ENCODE measurements around the gene ZFAND5.

The ZFAND5 gene

DNA sequence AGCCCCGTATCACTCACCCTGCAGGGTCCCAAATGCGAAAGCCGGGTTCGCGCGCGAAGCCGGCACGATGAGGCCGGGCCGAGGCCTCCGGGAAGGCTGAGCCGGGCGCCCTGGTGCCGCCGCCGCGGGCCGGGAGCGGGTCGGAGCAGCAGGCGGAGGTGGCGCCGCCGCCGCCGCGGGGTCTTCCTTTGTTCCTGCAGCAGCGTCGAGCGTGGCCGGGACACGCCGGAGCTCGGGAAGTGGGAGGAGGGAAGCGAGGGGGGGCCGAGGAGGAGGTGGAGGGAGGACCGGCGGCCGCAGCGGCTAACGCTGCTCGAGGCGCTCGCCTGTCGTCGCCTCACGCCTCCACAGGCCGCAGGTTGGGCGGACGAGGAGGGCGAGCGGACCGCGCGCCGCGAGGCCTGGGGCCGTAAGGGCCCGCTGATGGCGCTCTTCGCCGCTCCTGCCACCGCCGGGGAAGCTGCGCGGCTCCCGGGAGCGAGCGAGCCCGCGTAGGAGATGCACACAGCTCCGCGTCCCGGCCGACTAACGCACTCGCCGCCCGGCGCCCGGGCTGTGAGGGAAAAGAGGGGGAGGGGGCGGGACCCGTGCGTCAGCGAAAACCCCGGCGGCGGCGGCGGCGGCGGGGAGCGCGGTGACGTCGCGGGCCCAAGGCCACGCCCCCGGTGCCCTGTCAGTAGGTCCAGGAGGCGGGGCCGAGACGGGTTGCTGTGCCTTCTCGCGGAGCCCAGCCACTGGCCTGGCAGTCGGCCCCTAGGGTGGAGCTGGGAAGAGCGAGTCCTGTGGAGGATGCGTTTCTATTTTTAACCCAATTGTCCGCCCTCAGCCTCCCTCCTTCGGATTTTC lies at the start of gene ZFAND5:
ZFAND5 (minus strand) TSS at position 530 of the 846 bp plus-strand sequence. CDS start 4,430 bp downstream, outside the sequence.
- peak; percentile 97 for DNase-seq (ENCODE audit: low spot score)

DNA sequence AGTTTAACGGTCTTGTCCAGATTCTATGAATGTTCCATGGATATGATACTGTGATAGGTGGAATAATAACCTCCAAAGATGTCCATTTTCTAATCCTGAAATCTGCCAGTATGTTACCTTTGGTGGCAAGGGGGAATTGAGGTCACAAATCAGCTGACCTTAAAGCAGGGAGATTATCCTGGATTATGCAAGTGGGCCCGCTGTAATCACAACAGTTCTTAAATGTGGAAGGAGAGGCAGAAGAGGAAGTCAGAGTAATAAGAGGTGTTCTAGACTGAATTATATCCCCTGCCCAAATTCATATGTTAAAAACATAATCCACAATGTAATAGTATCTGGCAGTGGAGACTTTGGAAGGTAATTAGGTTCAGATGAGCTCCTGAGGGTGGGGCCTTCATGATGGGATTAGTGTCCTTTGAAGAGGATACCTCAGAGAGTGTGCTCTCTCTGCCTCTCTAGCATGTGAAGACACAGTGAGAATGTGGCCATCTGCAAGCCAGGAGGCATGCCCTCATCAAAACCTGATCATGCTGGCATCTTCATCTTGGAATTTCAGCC lies 47.6 kb upstream of the ZFAND5 start:
- no peak for DNase-seq (ENCODE audit: low spot score)

DNA sequence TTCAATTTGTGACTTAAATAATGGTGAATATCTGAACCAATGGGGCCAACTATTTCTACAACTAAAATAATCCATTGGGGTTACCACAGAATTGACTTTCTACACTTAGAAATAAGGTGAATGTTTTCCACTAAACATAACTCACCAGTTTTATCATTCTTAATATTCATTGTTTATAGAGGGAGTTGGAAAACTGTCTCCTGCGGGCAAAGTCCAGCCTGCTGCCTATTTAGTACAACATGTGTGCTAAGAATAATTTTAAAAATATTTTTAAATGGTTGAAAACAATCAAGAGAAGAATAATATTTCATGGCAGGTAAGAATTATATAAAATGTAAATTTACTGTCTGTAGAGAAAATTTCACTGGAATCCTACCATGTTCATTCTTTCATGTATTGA lies 45.2 kb upstream of the ZFAND5 start:
- DNase-seq (ENCODE audit: low spot score): no peak

DNA sequence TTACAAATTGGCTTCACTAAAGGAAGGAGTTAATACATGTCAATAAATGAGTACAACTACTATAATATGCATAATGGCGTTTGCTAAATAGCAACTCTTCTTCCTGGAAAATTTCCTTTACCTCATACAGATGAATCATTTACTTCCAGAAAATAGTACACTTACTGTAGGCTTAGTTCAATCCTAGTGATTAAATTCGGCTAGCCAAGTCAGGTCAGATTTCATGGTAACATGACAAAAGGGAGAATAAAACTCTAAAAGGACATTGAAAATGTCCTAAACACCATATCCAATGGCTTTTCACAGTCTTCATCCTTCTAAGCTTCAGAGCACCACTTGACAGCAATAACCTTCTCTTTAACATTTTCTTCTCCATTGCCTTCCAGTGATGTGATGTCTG lies 42.1 kb upstream of the ZFAND5 start:
- DNase-seq (ENCODE audit: low spot score): no peak

DNA sequence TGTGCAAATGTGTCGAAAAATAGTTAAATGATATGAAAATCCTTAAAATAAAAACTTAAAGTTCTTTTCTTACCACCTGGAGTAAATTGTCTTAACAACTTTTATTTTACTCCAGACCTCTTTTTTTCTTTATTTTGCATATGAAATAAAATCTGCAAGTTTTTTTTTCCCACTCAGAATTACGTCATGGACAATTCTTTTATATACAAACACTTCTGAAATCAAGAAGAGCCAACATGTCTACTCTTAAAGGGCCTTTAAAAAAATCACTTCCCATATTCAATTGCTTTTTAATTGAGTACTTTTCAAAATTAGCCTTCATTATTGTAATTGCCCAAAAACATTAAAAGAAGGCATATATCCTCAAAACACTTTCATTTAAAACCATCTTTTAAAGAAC lies 37.7 kb upstream of the ZFAND5 start:
- DNase-seq (ENCODE audit: low spot score): no peak

DNA sequence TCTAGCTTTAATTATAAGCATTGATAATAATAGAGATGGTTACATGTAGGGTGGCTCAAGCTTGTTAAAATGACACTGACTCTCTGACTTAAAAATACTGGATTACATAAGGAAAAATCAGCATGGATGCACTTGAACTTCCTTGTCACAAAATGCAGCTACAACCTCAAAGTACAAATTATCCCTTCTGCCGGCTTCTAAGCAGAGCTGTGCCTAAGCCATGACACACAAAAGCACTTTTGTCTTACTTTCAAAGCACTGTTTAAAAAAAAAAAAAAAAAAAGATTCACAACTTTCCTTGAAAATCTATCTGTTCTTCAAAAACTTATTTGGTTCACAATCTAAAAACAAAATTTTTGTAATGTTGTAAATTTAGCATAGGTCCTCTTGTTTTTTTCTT lies 36.4 kb upstream of the ZFAND5 start:
- DNase-seq (ENCODE audit: low spot score): no peak

GRCh38 chr9:72400866-72401265 lies 35.9 kb upstream of the ZFAND5 start:
- no peak for DNase-seq (ENCODE audit: low spot score)

DNA sequence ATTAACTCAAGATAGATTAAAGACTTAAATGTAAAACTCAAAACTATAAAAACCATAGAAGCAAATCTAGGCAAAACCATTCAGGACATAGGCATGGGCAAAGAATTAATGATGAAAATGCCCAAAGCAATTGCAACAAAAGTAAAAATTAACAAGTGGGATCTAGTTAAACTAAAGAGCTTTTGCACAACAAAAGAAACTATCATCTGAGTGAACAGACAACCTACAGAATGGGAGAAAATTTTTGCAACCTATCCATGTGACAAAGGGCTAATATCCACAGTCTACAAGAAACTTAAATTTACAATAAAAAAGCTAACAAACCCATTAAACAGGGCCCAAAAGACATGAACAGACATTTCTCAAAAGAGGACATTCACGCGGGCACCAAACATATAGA lies 34.4 kb upstream of the ZFAND5 start:
- DNase-seq (ENCODE audit: low spot score): no peak

DNA sequence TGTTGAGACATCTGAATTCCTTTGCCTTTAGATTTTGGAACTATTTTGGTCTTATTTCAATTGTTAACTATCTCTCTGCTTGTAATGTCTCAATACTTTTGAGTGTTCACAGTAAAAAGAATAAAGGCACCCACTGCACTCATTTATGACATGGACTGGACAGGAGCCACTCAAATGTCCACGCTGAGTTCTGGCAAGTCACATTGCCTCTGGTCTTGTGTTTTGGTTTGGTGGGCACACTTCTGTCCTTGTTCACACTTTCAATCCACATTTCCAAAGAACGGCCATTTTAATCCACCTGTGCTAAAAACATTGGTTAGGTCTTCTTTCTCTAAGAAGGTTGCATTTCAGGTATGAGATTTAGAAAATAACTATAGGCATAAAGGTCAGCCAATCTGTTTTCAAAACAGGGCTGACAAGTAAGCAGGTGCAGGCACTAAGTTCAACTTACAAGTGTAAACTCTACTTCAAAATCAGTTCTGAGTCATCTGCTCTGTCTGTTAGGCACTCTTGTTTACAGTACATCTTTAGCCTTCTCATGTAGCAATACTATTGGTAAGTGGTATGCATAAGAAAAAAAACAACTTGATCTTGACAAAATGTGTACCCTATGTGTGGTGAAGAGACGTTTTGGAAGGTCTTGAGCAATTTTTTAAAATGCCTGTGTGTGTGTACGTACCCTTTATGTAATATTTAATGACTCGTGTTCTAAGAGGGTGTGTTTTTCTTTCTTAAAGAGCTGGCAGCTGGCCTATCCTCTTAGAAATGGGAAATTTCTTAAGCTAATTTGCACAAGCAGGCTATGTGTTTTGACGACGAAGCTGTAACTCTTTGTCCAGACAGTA lies 31.5 kb upstream of the ZFAND5 start:
- no peak for DNase-seq (ENCODE audit: low spot score)

- DNase-seq (ENCODE audit: low spot score): no peak
Measured at GRCh38 chr9:72394066-72394465, 29.1 kb upstream of the ZFAND5 start.

GRCh38 chr9:72390907-72391306 lies 25.9 kb upstream of the ZFAND5 start:
- no peak for DNase-seq (ENCODE audit: low spot score)

GRCh38 chr9:72386186-72386585 lies 21.2 kb upstream of the ZFAND5 start:
- DNase-seq (ENCODE audit: low spot score): no peak

DNA sequence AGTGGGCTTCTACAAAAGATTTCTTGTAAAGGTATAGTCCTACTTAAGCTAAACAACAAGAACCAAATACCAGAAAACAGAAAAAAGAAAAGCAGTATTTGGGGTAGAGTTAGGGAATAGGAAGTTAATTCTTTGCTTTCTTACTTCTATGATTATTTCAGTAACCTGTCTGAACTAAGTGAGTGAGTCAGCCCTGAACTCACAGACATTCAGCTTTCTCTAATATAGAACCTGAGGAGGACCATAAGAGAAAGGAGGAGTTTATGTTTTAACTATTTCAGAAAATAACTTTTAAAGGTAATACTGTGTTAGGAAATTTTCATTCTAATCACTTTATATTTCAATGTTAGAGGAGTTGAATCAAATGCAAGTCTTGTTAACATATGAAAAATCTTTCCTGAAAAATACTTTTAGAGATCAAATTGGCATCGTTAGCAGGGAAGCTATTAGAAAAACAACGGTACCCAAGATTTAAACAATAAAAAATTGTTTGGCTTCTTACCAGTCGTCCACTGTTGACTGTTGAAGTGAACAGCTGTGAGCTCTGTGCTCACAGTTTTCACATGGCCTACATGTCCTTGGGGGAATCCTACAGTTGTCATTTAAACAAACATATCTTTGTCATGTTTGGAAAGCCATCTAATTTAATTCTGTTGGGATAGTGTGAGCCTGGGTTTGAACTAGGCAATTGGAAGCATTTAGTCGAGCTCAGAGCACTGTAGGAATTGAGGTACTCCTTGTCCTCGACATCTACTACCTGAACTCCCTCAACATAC lies 19.9 kb upstream of the ZFAND5 start:
- no peak for DNase-seq (ENCODE audit: low spot score)

DNA sequence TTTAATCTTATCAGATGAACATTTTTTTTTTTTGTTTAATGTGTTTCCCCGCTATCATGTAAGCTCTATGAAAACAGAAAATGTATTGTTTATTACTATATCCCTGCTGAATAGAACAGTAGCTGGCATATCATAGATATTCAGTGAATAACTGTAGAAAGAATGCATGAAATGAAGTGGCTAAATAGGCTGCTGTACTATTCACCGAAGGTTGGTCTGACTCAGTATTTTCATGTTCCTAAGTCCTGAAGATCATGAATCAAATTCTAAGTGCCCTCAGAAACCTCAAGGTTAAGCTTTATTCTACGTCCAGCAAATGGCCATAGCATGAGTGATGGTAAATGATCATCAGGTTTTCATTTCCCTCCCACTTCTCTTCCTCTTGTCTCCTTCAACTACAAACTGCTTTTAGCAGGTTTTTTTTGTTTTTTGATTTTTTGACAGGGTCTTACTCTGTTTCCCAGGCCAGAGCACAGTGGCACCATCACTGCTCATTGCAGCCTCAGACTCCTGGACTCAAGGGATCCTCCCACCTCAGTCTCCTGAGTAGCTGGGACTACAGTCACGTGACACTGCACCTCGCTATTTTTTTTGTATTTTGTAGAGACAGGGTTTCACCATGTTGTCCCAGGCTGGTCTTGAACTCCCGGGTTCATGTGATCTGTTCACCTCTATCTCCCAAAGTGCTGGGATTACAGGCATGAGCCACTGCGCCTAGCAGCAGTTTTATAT lies 19.1 kb upstream of the ZFAND5 start:
- DNase-seq (ENCODE audit: low spot score): no peak

GRCh38 chr9:72382405-72382804 lies 17.4 kb upstream of the ZFAND5 start:
- no peak for DNase-seq (ENCODE audit: low spot score)

- DNase-seq (ENCODE audit: low spot score): no peak
Measured at GRCh38 chr9:72377041-72377440, 12.0 kb upstream of the ZFAND5 start.

DNA sequence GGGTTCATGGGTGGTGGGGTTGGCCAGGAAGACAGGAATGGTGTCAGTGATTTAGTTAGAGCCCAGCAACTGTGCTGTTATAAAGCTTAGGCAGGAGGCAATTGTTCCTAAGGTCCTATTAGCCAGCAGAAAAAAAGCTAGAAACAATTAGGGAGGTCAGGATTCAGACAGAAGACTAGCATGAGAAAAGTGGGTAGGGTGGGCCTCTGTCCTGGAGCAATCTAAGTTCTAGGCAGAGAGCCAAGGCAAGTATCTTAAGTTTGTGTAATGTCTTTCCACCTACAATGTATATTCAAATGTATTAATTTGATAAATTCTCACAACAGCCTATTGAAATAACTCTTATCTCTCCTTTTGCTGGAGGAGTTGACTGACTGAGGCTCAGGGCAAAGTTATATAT lies 6.1 kb upstream of the ZFAND5 start:
- no peak for DNase-seq (ENCODE audit: low spot score)

DNA sequence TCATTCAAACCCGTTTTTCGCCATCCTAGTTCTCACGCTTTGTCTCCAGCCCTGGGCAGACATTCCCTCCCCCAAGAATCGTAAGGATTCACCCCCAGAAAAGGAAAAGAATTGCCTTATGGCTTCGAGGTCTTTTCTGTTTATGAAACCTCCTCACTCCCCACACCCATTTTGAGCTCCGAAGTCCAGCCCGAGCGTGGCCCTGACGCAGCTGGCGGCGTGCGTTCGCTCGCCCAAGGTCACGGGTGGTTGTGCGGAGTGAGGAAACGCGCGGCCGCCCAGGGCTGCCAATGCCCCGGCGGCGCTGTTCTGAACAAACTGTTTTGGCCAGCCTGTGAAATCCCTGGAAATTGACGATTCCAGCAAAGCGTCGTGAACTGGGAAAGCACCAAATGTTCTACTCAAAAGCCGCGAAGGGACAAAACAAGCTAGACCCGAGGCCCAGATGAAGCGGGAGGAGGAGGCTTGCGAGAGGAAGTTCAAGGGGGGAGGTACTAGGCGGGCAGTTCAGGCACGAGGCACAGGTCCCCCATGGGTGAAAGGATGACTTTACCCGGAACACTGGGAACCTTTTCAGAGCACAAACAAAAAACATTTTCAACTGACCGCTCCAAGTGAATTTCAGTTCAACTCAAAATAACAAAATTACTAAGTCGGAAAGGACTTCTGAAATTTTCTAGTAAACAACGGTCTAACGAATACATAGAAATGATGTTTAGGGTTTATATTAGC lies 683 bp upstream of the ZFAND5 start:
- peak; percentile 69 for DNase-seq (ENCODE audit: low spot score)

DNA sequence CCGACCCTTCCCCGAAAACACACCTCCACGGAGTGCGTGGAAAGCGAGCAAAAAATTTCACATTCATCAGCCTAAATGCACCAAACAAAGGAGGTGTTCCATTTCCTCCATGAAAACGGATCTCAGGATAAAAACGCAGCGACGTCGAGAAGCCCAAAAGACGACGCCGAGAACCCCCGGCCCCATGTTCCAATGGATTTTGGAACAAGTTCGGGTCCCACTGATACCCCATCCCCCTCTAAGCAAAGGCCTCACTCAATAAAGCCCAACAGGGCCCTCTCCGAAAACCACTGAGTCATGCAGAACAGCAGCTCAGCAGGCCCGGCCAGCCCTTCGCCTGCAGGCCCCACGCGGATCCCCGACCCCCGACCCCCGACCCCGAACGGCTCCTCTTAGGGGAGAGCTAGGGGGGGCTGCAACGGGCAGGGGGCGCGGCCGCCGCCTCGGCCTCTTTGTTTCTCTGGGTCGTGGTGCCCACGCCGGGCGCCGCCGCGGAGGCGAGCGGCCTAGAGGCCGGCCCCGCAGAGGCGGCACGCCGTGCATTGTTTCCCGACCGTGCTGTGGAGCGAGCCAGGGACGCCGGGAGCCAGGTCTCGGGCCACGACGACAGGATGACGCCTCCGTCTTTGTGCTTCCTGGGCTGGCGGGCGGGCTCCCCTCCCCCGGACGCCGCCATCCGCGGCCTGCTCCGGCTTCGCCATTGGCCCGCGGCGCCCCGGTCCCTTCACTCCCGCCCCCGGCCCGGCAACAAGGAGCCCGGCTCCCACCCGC lies 915 bp downstream of the ZFAND5 start:
- peak; percentile 73 for DNase-seq (ENCODE audit: low spot score)

DNA sequence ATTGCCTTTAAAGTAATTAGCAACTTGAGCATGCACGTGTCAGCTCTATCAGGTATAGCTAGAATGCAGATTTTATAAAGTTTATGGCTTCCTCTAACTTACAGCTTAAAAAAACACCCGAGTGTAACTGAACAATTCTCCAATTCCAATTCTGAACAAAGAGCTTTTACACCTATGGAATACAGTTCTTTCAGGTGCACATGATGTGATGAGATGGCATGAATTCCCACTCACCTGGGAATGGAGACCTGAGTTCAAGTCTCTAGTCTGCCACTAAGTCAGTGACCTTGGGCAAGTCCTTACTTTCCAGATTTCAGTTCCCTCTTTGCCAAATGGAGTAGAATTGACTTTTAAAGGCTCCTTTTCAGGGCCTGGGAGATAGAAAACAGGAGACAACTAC lies 1.8 kb downstream of the ZFAND5 start:
- DNase-seq (ENCODE audit: low spot score): no peak
